ENCODE results near the gene RAD51B. TPM values are rescaled to one million over a fixed set of nuclear protein-coding genes. Genes with fewer than 3 reads are reported as not detected.
A peak's percentile ranks its signal among the peaks of the same experiment; 100 is the strongest.

The RAD51B gene
- total and polyA plus RNA-seq, 9 of the 15 experiments (the other 6 are each of a cell fraction or from before 2014, with no cell fraction given) = 8.5 to 17.3 (median 11.3) TPM

GRCh38 chr14:68759017-68759560, 939.5 kb downstream of the RAD51B start (continued):
- TF ChIP-seq STAG1 (CRISPR knock-in tag; IDR thresholded peaks at IDR 0.05; ENCODE audit: borderline replicate concordance) (no peak), GABPB1 (CRISPR knock-in tag; IDR thresholded peaks at IDR 0.05) (no peak), EZH2 (IDR thresholded peaks at IDR 0.05; ENCODE audit: borderline replicate concordance, low read depth, low read length) (no peak), CEBPG (CRISPR knock-in tag; IDR thresholded peaks at IDR 0.05) (no peak), CEBPG (tag; conservative IDR thresholded peaks at IDR 0.05 in 1 of 2, IDR thresholded peaks at IDR 0.05 in 1 of 2) (peak; percentile 29 to 50; a peak in 1 of 4 replicates), CXXC5 (CRISPR knock-in tag; IDR thresholded peaks at IDR 0.05) (peak; percentile 17; the same call in 1 of the 2 replicates), TAF9B (IDR thresholded peaks at IDR 0.05; ENCODE audit: partially characterized antibody) (no peak), RBM17 (IDR thresholded peaks at IDR 0.05; ENCODE audit: borderline replicate concordance, low read depth, low read length) (no peak), ZFP36 (IDR thresholded peaks at IDR 0.05; ENCODE audit: low read depth, low read length, partially characterized antibody) (no peak), TFAP4 (CRISPR knock-in tag; IDR thresholded peaks at IDR 0.05; ENCODE audit: borderline replicate concordance) (peak; percentile 46; the same call in 1 of the 2 replicates), FOXJ3 (CRISPR knock-in tag; IDR thresholded peaks at IDR 0.05) (no peak), MTA1 (IDR thresholded peaks at IDR 0.05; ENCODE audit: borderline replicate concordance) (no peak), SLC30A9 (CRISPR knock-in tag; IDR thresholded peaks at IDR 0.05) (no peak), ZNF77 (CRISPR knock-in tag; IDR thresholded peaks at IDR 0.05) (no peak), SMAD4 (CRISPR knock-in tag; conservative IDR thresholded peaks at IDR 0.05) (no peak), FUS (optimal IDR thresholded peaks at IDR 0.05; ENCODE audit: low read depth, low read length) (no peak), RCOR1 (IDR thresholded peaks at IDR 0.05; ENCODE audit: borderline replicate concordance in 1 of 2, low read depth in 2 of 2, low read length in 2 of 2) (peak in 1 of 2 experiments; percentile 48; a peak in 1 of 4 replicates), HNRNPLL (IDR thresholded peaks at IDR 0.05; ENCODE audit: low read depth, low read length, poor library complexity, severe bottlenecking) (peak; percentile 24), STAT5A (IDR thresholded peaks at IDR 0.05; ENCODE audit: borderline replicate concordance, low read length) (no peak), BCL6 (CRISPR knock-in tag; IDR thresholded peaks at IDR 0.05) (no peak), ADNP (tag; IDR thresholded peaks at IDR 0.05) (no peak), BCOR (IDR thresholded peaks at IDR 0.05) (no peak)
- TF ChIP-seq, protein P1, sequence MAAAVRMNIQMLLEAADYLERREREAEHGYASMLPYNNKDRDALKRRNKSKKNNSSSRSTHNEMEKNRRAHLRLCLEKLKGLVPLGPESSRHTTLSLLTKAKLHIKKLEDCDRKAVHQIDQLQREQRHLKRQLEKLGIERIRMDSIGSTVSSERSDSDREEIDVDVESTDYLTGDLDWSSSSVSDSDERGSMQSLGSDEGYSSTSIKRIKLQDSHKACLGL (CRISPR knock-in tag; IDR thresholded peaks at IDR 0.05; ENCODE audit: borderline replicate concordance, poor library complexity, severe bottlenecking) = no peak
- TF ChIP-seq, protein P2, sequence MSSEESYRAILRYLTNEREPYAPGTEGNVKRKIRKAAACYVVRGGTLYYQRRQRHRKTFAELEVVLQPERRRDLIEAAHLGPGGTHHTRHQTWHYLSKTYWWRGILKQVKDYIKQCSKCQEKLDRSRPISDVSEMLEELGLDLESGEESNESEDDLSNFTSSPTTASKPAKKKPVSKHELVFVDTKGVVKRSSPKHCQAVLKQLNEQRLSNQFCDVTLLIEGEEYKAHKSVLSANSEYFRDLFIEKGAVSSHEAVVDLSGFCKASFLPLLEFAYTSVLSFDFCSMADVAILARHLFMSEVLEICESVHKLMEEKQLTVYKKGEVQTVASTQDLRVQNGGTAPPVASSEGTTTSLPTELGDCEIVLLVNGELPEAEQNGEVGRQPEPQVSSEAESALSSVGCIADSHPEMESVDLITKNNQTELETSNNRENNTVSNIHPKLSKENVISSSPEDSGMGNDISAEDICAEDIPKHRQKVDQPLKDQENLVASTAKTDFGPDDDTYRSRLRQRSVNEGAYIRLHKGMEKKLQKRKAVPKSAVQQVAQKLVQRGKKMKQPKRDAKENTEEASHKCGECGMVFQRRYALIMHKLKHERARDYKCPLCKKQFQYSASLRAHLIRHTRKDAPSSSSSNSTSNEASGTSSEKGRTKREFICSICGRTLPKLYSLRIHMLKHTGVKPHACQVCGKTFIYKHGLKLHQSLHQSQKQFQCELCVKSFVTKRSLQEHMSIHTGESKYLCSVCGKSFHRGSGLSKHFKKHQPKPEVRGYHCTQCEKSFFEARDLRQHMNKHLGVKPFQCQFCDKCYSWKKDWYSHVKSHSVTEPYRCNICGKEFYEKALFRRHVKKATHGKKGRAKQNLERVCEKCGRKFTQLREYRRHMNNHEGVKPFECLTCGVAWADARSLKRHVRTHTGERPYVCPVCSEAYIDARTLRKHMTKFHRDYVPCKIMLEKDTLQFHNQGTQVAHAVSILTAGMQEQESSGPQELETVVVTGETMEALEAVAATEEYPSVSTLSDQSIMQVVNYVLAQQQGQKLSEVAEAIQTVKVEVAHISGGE (CRISPR knock-in tag; IDR thresholded peaks at IDR 0.05) = no peak

All from K562 (cell line).